T-cell (primary cell): ENCODE measurements around the gene AHNAK. TPM values are rescaled to one million over a fixed set of nuclear protein-coding genes. Genes with fewer than 3 reads are reported as not detected.

ENCODE experiments used
- ATAC-seq, 4 experiments: fragments of 200-7000 bp in 3 of 4; fragments of 150-1000 bp in 1 of 4; cut with Tn5 transposase; replicated peaks in 1 of 4; 1 replicate in 3 of 4; 2 replicates in 1 of 4; pipeline ENCODE4 v1.10.0; 2021; ENCODE audit warnings: moderate library complexity in 3 of 4, mild to moderate bottlenecking in 2 of 4, moderate number of reproducible peaks in 1 of 4
- CTCF ChIA-PET, 2 donors: fragments of 300-600 bp; sonication (Branson Sonifier 250); formaldehyde crosslinking; loops; one replicate each; lab custom pipeline; 2022; ENCODE audit warnings: antibody characterized with exemption in 2 of 2; lab: Charles Lee
- POLR2A ChIA-PET, 2 donors: fragments of 300-600 bp; sonication (Branson Sonifier 250); formaldehyde crosslinking; loops; one replicate each; lab custom pipeline; 2022; ENCODE audit warnings: antibody characterized with exemption in 2 of 2; lab: Charles Lee
- DNase-seq, 35 experiments: peaks; one replicate each; pipeline versions ENCODE4 v3.0.0 to v3.0.0-alpha.2; 2013 to 2023
- H3K27ac ChIP-seq: one replicate; pipeline ENCODE4 v1.5.1; 2013; ENCODE audit warnings: low read length
- H3K27me3 ChIP-seq, 2 experiments: replicated peaks in 1 of 2; 1 replicate in 1 of 2; 2 replicates in 1 of 2; pipeline versions ENCODE4 v1.6.1 to v1.7.0; 2013; ENCODE audit warnings: low read length in 1 of 2, mixed read lengths in 1 of 2; ENCODE audit not compliant: control insufficient read depth in 2 of 2, insufficient read depth in 2 of 2; ENCODE audit errors: extremely low read depth in 1 of 2
- H3K36me3 ChIP-seq, 2 donors: 1 replicate in 1 of 2; 2 replicates in 1 of 2; pipeline versions ENCODE4 v1.6.1 to v1.7.0; 2013; ENCODE audit warnings: low read length in 1 of 2; ENCODE audit not compliant: control insufficient read depth in 2 of 2, insufficient read depth in 1 of 2; ENCODE audit errors: extremely low read depth in 1 of 2
- H3K4me1 ChIP-seq, 2 experiments: 1 replicate in 1 of 2; 2 replicates in 1 of 2; pipeline versions ENCODE4 v1.6.1 to v1.7.0; 2013; ENCODE audit warnings: low read length in 2 of 2, mixed read lengths in 1 of 2; ENCODE audit not compliant: insufficient read depth in 2 of 2, control insufficient read depth in 1 of 2; ENCODE audit errors: extremely low read depth in 1 of 2
- H3K4me3 ChIP-seq, 2 donors: 1 replicate in 1 of 2; 2 replicates in 1 of 2; pipeline versions ENCODE4 v1.5.1 to v1.7.0; 2013; ENCODE audit warnings: mild to moderate bottlenecking in 2 of 2, low read length in 1 of 2, moderate library complexity in 1 of 2; ENCODE audit not compliant: control insufficient read depth in 1 of 2; ENCODE audit errors: extremely low read depth in 1 of 2
- H3K9me3 ChIP-seq: 2 replicates; pipeline ENCODE4 v1.7.0; 2013
- H3K27ac Mint-ChIP-seq, 2 donors: one replicate each; pipeline ENCODE4 v1.8.0; 2020 to 2021; ENCODE audit warnings: mild to moderate bottlenecking in 2 of 2, mixed read lengths in 2 of 2
- H3K27me3 Mint-ChIP-seq, 2 donors: one replicate each; pipeline ENCODE4 v1.8.0; 2021 to 2022; ENCODE audit warnings: mixed read lengths in 2 of 2
- H3K36me3 Mint-ChIP-seq: one replicate; pipeline ENCODE4 v1.8.0; 2021; ENCODE audit warnings: mixed read lengths
- H3K4me1 Mint-ChIP-seq, 3 donors: one replicate each; pipeline ENCODE4 v1.8.0; 2020 to 2022; ENCODE audit warnings: mixed read lengths in 3 of 3, mild to moderate bottlenecking in 1 of 3
- H3K4me3 Mint-ChIP-seq, 3 donors: one replicate each; pipeline ENCODE4 v1.8.0; 2020 to 2022; ENCODE audit warnings: mild to moderate bottlenecking in 3 of 3, mixed read lengths in 3 of 3, moderate library complexity in 3 of 3
- H3K9me3 Mint-ChIP-seq, 3 donors: one replicate each; pipeline ENCODE4 v1.8.0; 2020 to 2022; ENCODE audit warnings: mixed read lengths in 3 of 3
- WGBS: methylation state at CpG from one replicate; pipeline ENCODE4 v1.1.5; 2013; ENCODE audit warnings: missing lambda C conversion rate; ENCODE audit not compliant: insufficient coverage; 5-methylcytosine and 5-hydroxymethylcytosine counted together
- total RNA-seq, 35 experiments: library from RNA in 6 of 35; stranded (reverse) in 6 of 35; fragments of 120-200 nt in 1 of 35; gene quantifications; one replicate each; pipeline versions ENCODE4 v1.2.1 to v1.2.4 and lab custom pipeline; 2013 to 2026

AHNAK gene
- total RNA-seq, 5 donors from 2014 or later (not counting 1 experiment from before 2014, with no cell fraction given) = 267 to 636 (median 395) TPM

- Mint-ChIP-seq H3K36me3 (no peaks in the 10 kb centered on the region), H3K27me3 (peaks cover 3 to 5% of the 10 kb centered on the region in 2 donors), H3K4me1 (peaks cover 1 to 6% (median 6%) of the 10 kb centered on the region in 3 donors), H3K27ac (peak overlapping the region in 1 of 2 donors; percentile 51), H3K4me3 (no peak overlapping the region), H3K9me3 (no peaks in the 10 kb centered on the region)
- peak in 2 of 35 experiments; percentile 9 to 44 for DNase-seq
- Histone ChIP-seq H3K4me3 (no peak overlapping the region), H3K4me1 (no peaks in the 10 kb centered on the region), H3K9me3 (no peaks in the 10 kb centered on the region), H3K27me3 (peaks cover 0 to 5% of the 10 kb centered on the region in 2 experiments), H3K27ac (no peak overlapping the region), H3K36me3 (no peaks in the 10 kb centered on the region)
- ChIA-PET CTCF (no interaction called here), POLR2A (no interaction called here)
- WGBS = 100% methylated on average over 2 of the region's 7 CpGs
- ATAC-seq = peak in 1 of 4 experiments; percentile 59
Observed at GRCh38 chr11:62497132-62497801, 49.3 kb downstream of the AHNAK start.

GRCh38 chr11:62496676-62497075, 49.9 kb downstream of the AHNAK start:
- H3K4me3 ChIP-seq = no peak overlapping the region
- Mint-ChIP-seq H3K9me3 (no peaks in the 10 kb centered on the region), H3K36me3 (no peaks in the 10 kb centered on the region), H3K27ac (no peak overlapping the region), H3K4me1 (peaks cover 0 to 6% (median 2%) of the 10 kb centered on the region in 3 donors), H3K4me3 (no peak overlapping the region), H3K27me3 (peaks cover 2 to 3% of the 10 kb centered on the region in 2 donors)
- no peaks in the 10 kb centered on the region for H3K36me3 ChIP-seq
- ATAC-seq = no peak
- DNase-seq = no peak
- peaks cover 0 to 5% of the 10 kb centered on the region in 2 experiments for H3K27me3 ChIP-seq
- ChIA-PET POLR2A (no interaction called here), CTCF (no interaction called here)
- no peaks in the 10 kb centered on the region for H3K9me3 ChIP-seq
- no peaks in the 10 kb centered on the region for H3K4me1 ChIP-seq
- WGBS = 98% methylated on average over 5 of the region's 6 CpGs
- no peak overlapping the region for H3K27ac ChIP-seq

GRCh38 chr11:62494246-62494645, 52.4 kb downstream of the AHNAK start:
- Histone ChIP-seq H3K27me3 (peaks cover 0 to 3% of the 10 kb centered on the region in 2 experiments), H3K4me3 (no peak overlapping the region), H3K36me3 (no peaks in the 10 kb centered on the region), H3K9me3 (no peaks in the 10 kb centered on the region), H3K27ac (no peak overlapping the region), H3K4me1 (no peaks in the 10 kb centered on the region)
- no peak overlapping the region for H3K27ac Mint-ChIP-seq
- H3K4me1 Mint-ChIP-seq = no peaks in the 10 kb centered on the region
- CTCF ChIA-PET = no interaction called here
- DNase-seq (no peak), ATAC-seq (no peak)
- no peaks in the 10 kb centered on the region for H3K27me3 Mint-ChIP-seq
- no peaks in the 10 kb centered on the region for H3K9me3 Mint-ChIP-seq
- POLR2A ChIA-PET = no interaction called here
- 69% methylated on average over 3 of the region's 4 CpGs for WGBS
- H3K36me3 Mint-ChIP-seq = no peaks in the 10 kb centered on the region
- no peak overlapping the region for H3K4me3 Mint-ChIP-seq

GRCh38 chr11:62493801-62494200, 52.8 kb downstream of the AHNAK start:
- 88% methylated on average over 1 of the region's 3 CpGs for WGBS

GRCh38 chr11:62492586-62492985, 54.0 kb downstream of the AHNAK start:
- no peak for DNase-seq
- Mint-ChIP-seq H3K36me3 (no peaks in the 10 kb centered on the region), H3K27ac (no peak overlapping the region), H3K27me3 (no peaks in the 10 kb centered on the region), H3K9me3 (no peaks in the 10 kb centered on the region), H3K4me3 (no peak overlapping the region), H3K4me1 (peaks cover 4 to 5% (median 4%) of the 10 kb centered on the region in 3 donors)
- Histone ChIP-seq H3K4me1 (peaks cover 0 to 2% of the 10 kb centered on the region in 2 experiments), H3K9me3 (no peaks in the 10 kb centered on the region), H3K27ac (no peak overlapping the region), H3K27me3 (peaks cover 0 to 3% of the 10 kb centered on the region in 2 experiments), H3K4me3 (no peak overlapping the region), H3K36me3 (no peaks in the 10 kb centered on the region)
- WGBS = 82% methylated on average over 1 of the region's 4 CpGs
- ATAC-seq = no peak
- ChIA-PET CTCF (no interaction called here), POLR2A (no interaction called here)

More at GRCh38 chr11:62493801-62494200, 52.8 kb downstream of the AHNAK start:
- no peaks in the 10 kb centered on the region for H3K27me3 Mint-ChIP-seq
- H3K9me3 ChIP-seq = no peaks in the 10 kb centered on the region
- peaks cover 0 to 3% of the 10 kb centered on the region in 2 experiments for H3K27me3 ChIP-seq
- ChIA-PET POLR2A (no interaction called here), CTCF (interaction anchor here in 1 of 2 donors (0.6 kb wide), 1 partner anchor 194 kb away, joined by 3 read pairs; no protein-coding TSS in a partner anchor)
- H3K27ac Mint-ChIP-seq = no peak overlapping the region
- H3K27ac ChIP-seq = no peak overlapping the region
- H3K9me3 Mint-ChIP-seq = no peaks in the 10 kb centered on the region
- DNase-seq (no peak), ATAC-seq (no peak)
- H3K36me3 ChIP-seq = no peaks in the 10 kb centered on the region
- no peaks in the 10 kb centered on the region for H3K4me1 Mint-ChIP-seq
- H3K36me3 Mint-ChIP-seq = no peaks in the 10 kb centered on the region
- H3K4me3 ChIP-seq = no peak overlapping the region
- no peak overlapping the region for H3K4me3 Mint-ChIP-seq
- no peaks in the 10 kb centered on the region for H3K4me1 ChIP-seq

GRCh38 chr11:62491571-62492329, 54.9 kb downstream of the AHNAK start:
- Histone ChIP-seq H3K9me3 (no peaks in the 10 kb centered on the region), H3K27ac (no peak overlapping the region), H3K36me3 (no peaks in the 10 kb centered on the region), H3K4me3 (no peak overlapping the region), H3K27me3 (peaks cover 0 to 3% of the 10 kb centered on the region in 2 experiments), H3K4me1 (peaks cover 0 to 2% of the 10 kb centered on the region in 2 experiments)
- Mint-ChIP-seq H3K36me3 (no peaks in the 10 kb centered on the region), H3K4me3 (no peak overlapping the region), H3K9me3 (no peaks in the 10 kb centered on the region), H3K27ac (no peak overlapping the region), H3K4me1 (peaks cover 7 to 10% (median 7%) of the 10 kb centered on the region in 3 donors), H3K27me3 (no peaks in the 10 kb centered on the region)
- no peak for ATAC-seq
- POLR2A ChIA-PET = no interaction called here
- CTCF ChIA-PET = no interaction called here
- DNase-seq = no peak
- no CpG with 5 or more reads among the region's 9 CpGs for WGBS
